HG02610 (cell line): ENCODE measurements around the gene DCTD.

ENCODE experiments used
- ATAC-seq: cut with Tn5 transposase; IDR thresholded peaks from one replicate; pipeline ENCODE4 v1.9.1; 2021; ENCODE audit warnings: mild to moderate bottlenecking, moderate library complexity; ENCODE audit not compliant: unreplicated experiment

Gene DCTD

DNA sequence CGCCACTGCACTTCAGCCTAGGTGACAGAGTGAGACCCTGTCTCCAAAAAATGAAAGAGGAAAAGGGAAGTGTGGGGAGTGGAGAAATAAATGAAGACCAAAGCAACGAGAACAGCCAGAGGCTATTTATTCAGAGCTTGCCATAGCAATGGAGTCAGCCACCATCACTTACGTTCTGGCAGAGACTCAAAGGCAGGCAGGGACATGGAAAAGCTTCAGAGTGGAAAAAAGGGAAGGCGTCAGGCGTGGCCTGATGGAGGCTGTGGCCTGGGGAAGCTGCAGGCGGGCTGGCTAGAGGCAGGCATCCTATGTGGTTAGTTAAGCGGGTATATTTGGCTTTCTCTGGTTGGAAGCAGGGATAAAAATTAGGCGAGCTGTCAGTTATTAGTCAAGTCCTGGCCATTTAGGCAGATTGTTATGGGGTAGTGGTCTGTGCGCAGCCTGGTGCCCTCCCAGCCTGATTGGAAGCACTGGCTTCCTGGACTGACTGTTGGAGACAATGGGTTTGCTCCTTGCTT lies 73.3 kb downstream of the DCTD start:
- ATAC-seq, result no peak

DNA sequence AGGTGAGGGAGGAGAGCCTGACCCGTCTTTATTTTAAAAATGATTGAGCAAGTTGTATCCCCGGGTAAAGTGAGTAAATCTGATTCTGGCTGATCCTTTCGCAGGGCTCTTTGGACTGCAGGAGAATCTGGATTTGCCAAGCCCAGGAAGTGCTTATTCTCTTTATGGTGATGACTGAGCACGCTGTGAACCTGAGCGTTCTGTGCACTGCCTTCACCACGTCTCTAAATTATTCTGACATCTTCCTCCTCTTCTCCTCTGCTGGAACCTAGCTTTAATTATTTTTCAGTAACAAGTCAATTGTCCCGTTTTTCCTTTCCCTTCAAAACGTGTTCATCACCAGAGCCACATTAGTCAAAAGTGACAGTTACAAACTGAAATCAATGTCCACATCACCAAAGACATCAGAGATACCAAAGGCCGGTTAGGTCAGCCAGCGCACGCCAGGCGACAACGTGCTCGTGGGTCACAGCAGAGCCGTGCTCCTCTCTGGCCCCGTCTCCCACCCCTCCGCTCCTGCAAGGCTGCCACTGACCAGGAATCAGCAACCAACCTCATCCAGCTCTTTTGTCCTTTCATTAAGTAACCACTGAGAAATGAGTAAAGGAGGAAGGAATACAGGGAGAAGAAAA lies 74.3 kb downstream of the DCTD start:
- no peak for ATAC-seq

DNA sequence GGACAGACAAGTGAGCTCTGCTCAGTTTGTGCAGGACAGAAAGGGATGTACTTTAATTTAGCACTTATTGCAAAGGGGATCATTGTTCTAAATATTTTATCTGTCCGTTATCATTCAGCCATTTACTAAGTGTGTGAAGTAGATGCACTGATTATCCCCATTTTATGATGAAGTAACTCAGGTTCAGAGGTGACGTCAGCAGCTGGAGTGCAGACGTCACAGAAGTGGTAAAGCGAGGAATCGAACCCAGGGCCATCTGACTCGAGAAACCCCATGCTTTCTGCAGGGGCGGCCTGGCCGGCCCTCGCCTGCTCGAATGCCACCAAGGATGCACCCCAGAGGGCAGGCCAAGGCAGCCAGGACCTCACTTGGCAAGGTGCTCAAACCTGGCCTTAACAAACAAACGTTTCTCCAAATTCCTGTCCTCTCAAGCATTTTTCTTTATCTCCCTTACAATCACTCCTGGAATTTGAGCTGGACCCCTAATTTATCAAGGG lies 75.0 kb downstream of the DCTD start:
- no peak for ATAC-seq

DNA sequence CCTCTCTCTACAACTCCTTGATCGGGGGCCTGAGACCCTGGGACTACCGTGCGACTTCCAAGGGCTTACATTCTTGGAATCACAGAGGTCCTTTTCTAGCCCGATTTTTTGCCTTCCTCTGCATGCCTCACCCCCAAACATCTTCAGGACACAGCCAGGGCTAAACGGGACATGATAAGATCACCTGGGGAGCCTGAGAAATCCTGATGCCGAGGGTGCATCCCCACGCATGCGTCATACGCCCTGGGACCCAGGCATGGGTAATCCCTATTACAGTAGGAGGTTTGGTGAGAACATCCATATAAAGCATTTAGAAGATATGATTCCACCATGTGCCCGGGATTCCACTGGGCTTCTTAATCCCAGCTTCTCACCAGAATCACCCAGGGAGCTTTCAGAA lies 77.1 kb downstream of the DCTD start:
- ATAC-seq, result no peak
